NCI-H2029 treated with DMSO at 0.1 percent for 48 hours (cell line): ENCODE measurements around the gene DZIP1.
"Not testable (repeated sequence)": the region's sequence is repeated elsewhere in the genome, so short reads cannot be mapped to it uniquely, and the experiment has no call there.

ENCODE experiments used
- DNase-seq: peaks from one replicate; lab custom pipeline; 2025; lab: John Stamatoyannopoulos, UW

DZIP1 gene

GRCh38 chr13:95601216-95601615 is 43.3 kb downstream of the DZIP1 start:
- DNase-seq = no peak

GRCh38 chr13:95596701-95597100 is 47.8 kb downstream of the DZIP1 start:
- no peak for DNase-seq

- no peak for DNase-seq
Measured at GRCh38 chr13:95593462-95593861, 51.0 kb downstream of the DZIP1 start.

GRCh38 chr13:95588721-95589120 is 55.8 kb downstream of the DZIP1 start:
- no peak for DNase-seq

- DNase-seq = no peak
Measured at GRCh38 chr13:95588134-95588533, 56.4 kb downstream of the DZIP1 start.

- no peak for DNase-seq
Measured at GRCh38 chr13:95585867-95586266, 58.6 kb downstream of the DZIP1 start.

GRCh38 chr13:95579303-95579702 is 65.2 kb downstream of the DZIP1 start:
- DNase-seq = no peak

- DNase-seq = no peak
Measured at GRCh38 chr13:95573221-95573620, 71.3 kb downstream of the DZIP1 start.

- no peak for DNase-seq
Measured at GRCh38 chr13:95571941-95572340, 72.6 kb downstream of the DZIP1 start.

- no peak for DNase-seq
Measured at GRCh38 chr13:95570016-95570415, 74.5 kb downstream of the DZIP1 start.

- no peak for DNase-seq
Measured at GRCh38 chr13:95568131-95568530, 76.4 kb downstream of the DZIP1 start.

- not testable (repeated sequence) for DNase-seq
Measured at GRCh38 chr13:95565758-95566157, 78.7 kb downstream of the DZIP1 start.

GRCh38 chr13:95564733-95565291 is 79.7 kb downstream of the DZIP1 start:
- no peak for DNase-seq

GRCh38 chr13:95564091-95564490 is 80.4 kb downstream of the DZIP1 start:
- no peak for DNase-seq

- no peak for DNase-seq
Measured at GRCh38 chr13:95560387-95560786, 84.1 kb downstream of the DZIP1 start.

- no peak for DNase-seq
Measured at GRCh38 chr13:95559100-95559499, 85.4 kb downstream of the DZIP1 start.

- DNase-seq = no peak
Measured at GRCh38 chr13:95557013-95557412, 87.5 kb downstream of the DZIP1 start.

- DNase-seq = no peak
Measured at GRCh38 chr13:95553581-95554385, 90.7 kb downstream of the DZIP1 start.

GRCh38 chr13:95552539-95553441 is 91.7 kb downstream of the DZIP1 start, which contains the start of gene CLDN10:
Gene CLDN10, plus strand, starts transcription at chr13:95552720. Its CDS starts 34 bp downstream, at chr13:95552754.
- DNase-seq = no peak

- no peak for DNase-seq
Measured at GRCh38 chr13:95552208-95552538, 92.3 kb downstream of the DZIP1 start.

- no peak for DNase-seq
Measured at GRCh38 chr13:95547531-95548167, 96.9 kb downstream of the DZIP1 start.

GRCh38 chr13:95546919-95547318 is 97.6 kb downstream of the DZIP1 start:
- DNase-seq = no peak
